NCI-H1048 (cell line): Measurements from ENCODE around the gene CACNB4.
"Not testable (repeated sequence)": the region's sequence is repeated elsewhere in the genome, so short reads cannot be mapped to it uniquely, and the experiment has no call there.

Experiments
- DNase-seq: peaks from one replicate; lab custom pipeline; 2025; lab: John Stamatoyannopoulos, UW

CACNB4 gene

GRCh38 chr2:151943461-151943860 is 155.4 kb downstream of the CACNB4 start:
- DNase-seq = no peak

GRCh38 chr2:151942540-151943205 is 156.2 kb downstream of the CACNB4 start:
- DNase-seq = not testable (repeated sequence)

- DNase-seq = no peak
Observed at GRCh38 chr2:151937966-151938365, 160.9 kb downstream of the CACNB4 start.

GRCh38 chr2:151936626-151937025 is 162.2 kb downstream of the CACNB4 start:
- DNase-seq = no peak

- DNase-seq = no peak
Observed at GRCh38 chr2:151933266-151933804, 165.5 kb downstream of the CACNB4 start.

- no peak for DNase-seq
Observed at GRCh38 chr2:151931756-151932155, 167.1 kb downstream of the CACNB4 start.

- DNase-seq = no peak
Observed at GRCh38 chr2:151931030-151931611, 167.7 kb downstream of the CACNB4 start.

GRCh38 chr2:151930042-151930441 is 168.8 kb downstream of the CACNB4 start:
- DNase-seq = no peak

- DNase-seq = no peak
Observed at GRCh38 chr2:151928380-151928779, 170.5 kb downstream of the CACNB4 start.

GRCh38 chr2:151927501-151928221 is 171.2 kb downstream of the CACNB4 start:
- DNase-seq = no peak

GRCh38 chr2:151922845-151923666 is 175.8 kb downstream of the CACNB4 start:
- no peak for DNase-seq

- no peak for DNase-seq
Observed at GRCh38 chr2:151919786-151920185, 179.1 kb downstream of the CACNB4 start.

GRCh38 chr2:151918308-151918707 is 180.5 kb downstream of the CACNB4 start:
- no peak for DNase-seq

- no peak for DNase-seq
Observed at GRCh38 chr2:151916632-151917031, 182.2 kb downstream of the CACNB4 start.

- not testable (repeated sequence) for DNase-seq
Observed at GRCh38 chr2:151915629-151916025, 183.2 kb downstream of the CACNB4 start.

GRCh38 chr2:151914989-151915628 is 183.7 kb downstream of the CACNB4 start:
- DNase-seq = no peak

- DNase-seq = no peak
Observed at GRCh38 chr2:151908204-151908882, 190.5 kb downstream of the CACNB4 start.

GRCh38 chr2:151907286-151908203 is 191.3 kb downstream of the CACNB4 start:
- DNase-seq = no peak

GRCh38 chr2:151906633-151906998 is 192.2 kb downstream of the CACNB4 start:
- no peak for DNase-seq
